Measurements from ENCODE around the gene GRID2. TPM values are rescaled to one million over a fixed set of nuclear protein-coding genes. Genes with fewer than 3 reads are reported as not detected.

The GRID2 gene
- total RNA-seq, 4 donors from 2014 or later, result 0.16 TPM; not detected in 3

DNA sequence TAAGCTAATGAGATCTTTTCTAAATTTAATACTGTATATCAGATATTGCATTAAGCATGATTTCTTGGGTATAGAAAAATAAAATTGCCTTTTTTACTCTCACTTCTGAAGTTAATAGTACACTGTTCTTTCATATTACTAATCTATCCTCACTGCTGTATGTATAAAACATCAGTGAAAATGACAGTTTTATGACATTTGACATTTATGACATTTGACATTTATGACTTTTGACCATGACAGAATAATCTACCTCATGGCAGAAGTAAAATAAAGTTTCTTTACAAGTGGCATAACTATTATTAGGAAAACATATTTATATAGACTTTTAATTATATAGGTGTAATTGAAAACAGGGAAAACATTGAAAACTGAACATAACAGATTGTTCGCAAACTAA is 13.3 kb downstream of the GRID2 start:
- Histone ChIP-seq H3K4me1 (no peaks in the 10 kb centered on the region), H3K27ac (no peak overlapping the region), H3K4me3 (no peak overlapping the region), H3K36me3 (no peaks in the 10 kb centered on the region), H3K9me3 (no peaks in the 10 kb centered on the region), H3K27me3 (no peaks in the 10 kb centered on the region)
- DNase-seq, result no peak
- 85 to 94% methylated on average over 1 of the region's 1 CpG for WGBS, 2 donors (ENCODE audit: low coverage in 1 of 2)
- intact Hi-C loops (cut with DNase I; ENCODE audit: low total_unique reads) (no loop called here), in situ Hi-C loops (cut with MboI; ENCODE audit: low pct_ligation_motif_present in 1 of 4, low pct_unique_long_range_greater_than_20kb in 1 of 4, low sequenced_read_pairs in 3 of 4) (no loop called here)
- TF ChIP-seq POLR2AphosphoS5 (IDR thresholded peaks at IDR 0.05) (no peak), POLR2A (IDR thresholded peaks at IDR 0.05) (no peak), CTCF (IDR thresholded peaks at IDR 0.05) (no peak), EP300 (IDR thresholded peaks at IDR 0.05; ENCODE audit: low read depth) (no peak)

DNA sequence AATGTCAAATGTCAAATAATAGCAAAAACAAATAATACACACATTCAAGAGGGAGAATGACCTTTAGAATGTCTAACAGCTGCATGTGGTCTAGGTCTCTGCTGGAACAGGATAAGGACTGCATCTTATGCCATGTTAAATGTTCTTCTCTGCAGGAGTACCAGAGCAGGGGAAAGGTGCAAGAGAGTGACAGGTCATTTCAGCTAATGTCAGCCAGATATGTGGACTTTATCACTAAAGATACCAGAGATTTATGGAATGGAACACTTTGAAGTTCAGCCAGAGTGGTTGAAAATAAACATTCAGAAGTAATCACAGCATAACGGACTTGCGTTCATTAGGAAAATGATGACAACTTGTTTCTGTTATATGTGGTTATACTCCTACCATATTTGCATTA is 24.3 kb downstream of the GRID2 start:
- no peaks in the 10 kb centered on the region for H3K27me3 ChIP-seq
- intact Hi-C loops (cut with DNase I; ENCODE audit: low total_unique reads) (no loop called here), in situ Hi-C loops (cut with MboI; ENCODE audit: low pct_ligation_motif_present in 1 of 4, low pct_unique_long_range_greater_than_20kb in 1 of 4, low sequenced_read_pairs in 3 of 4) (no loop called here)
- no peaks in the 10 kb centered on the region for H3K36me3 ChIP-seq
- no peaks in the 10 kb centered on the region for H3K9me3 ChIP-seq
- no peak overlapping the region for H3K4me3 ChIP-seq
- 37 to 49% methylated on average over 2 of the region's 2 CpGs for WGBS, 2 donors (ENCODE audit: low coverage in 1 of 2)
- H3K4me1 ChIP-seq, result no peaks in the 10 kb centered on the region
- TF ChIP-seq POLR2A (IDR thresholded peaks at IDR 0.05), result no peak
- TF ChIP-seq CTCF (IDR thresholded peaks at IDR 0.05), result no peak
- DNase-seq, result no peak
- no peak overlapping the region for H3K27ac ChIP-seq

GRCh38 chr4:92333016-92333415 is 29.2 kb downstream of the GRID2 start:
- WGBS, 2 donors (ENCODE audit: low coverage in 1 of 2), result 62% methylated on average over 2 of the region's 2 CpGs; no CpG with 5 or more reads in 1 of the 2 donors
- in situ Hi-C loops (cut with MboI; ENCODE audit: low pct_ligation_motif_present in 1 of 4, low pct_unique_long_range_greater_than_20kb in 1 of 4, low sequenced_read_pairs in 3 of 4), result no loop called here
- no peaks in the 10 kb centered on the region for H3K9me3 ChIP-seq
- no peak overlapping the region for H3K27ac ChIP-seq
- no peak for DNase-seq
- H3K4me3 ChIP-seq, result no peak overlapping the region
- H3K4me1 ChIP-seq, result no peaks in the 10 kb centered on the region
- no peaks in the 10 kb centered on the region for H3K27me3 ChIP-seq
- TF ChIP-seq EP300 (IDR thresholded peaks at IDR 0.05; ENCODE audit: low read depth) (no peak), POLR2AphosphoS5 (IDR thresholded peaks at IDR 0.05) (no peak), POLR2A (IDR thresholded peaks at IDR 0.05) (no peak), CTCF (IDR thresholded peaks at IDR 0.05) (no peak)
- intact Hi-C loops (cut with DNase I; ENCODE audit: low total_unique reads), result no loop called here
- no peaks in the 10 kb centered on the region for H3K36me3 ChIP-seq

- Histone ChIP-seq H3K36me3 (no peaks in the 10 kb centered on the region), H3K4me3 (no peak overlapping the region), H3K9me3 (no peaks in the 10 kb centered on the region), H3K4me1 (no peaks in the 10 kb centered on the region), H3K27me3 (no peaks in the 10 kb centered on the region), H3K27ac (no peak overlapping the region)
- WGBS, 2 donors (ENCODE audit: low coverage in 1 of 2), result 29 to 31% methylated on average over 1 of the region's 1 CpG
- no peak for TF ChIP-seq EP300 (IDR thresholded peaks at IDR 0.05; ENCODE audit: low read depth)
- TF ChIP-seq POLR2A (IDR thresholded peaks at IDR 0.05), result no peak
- no peak for TF ChIP-seq CTCF (IDR thresholded peaks at IDR 0.05)
- no peak for TF ChIP-seq POLR2AphosphoS5 (IDR thresholded peaks at IDR 0.05)
- DNase-seq, result no peak
- in situ Hi-C loops (cut with MboI; ENCODE audit: low pct_ligation_motif_present in 1 of 4, low pct_unique_long_range_greater_than_20kb in 1 of 4, low sequenced_read_pairs in 3 of 4) (no loop called here), intact Hi-C loops (cut with DNase I; ENCODE audit: low total_unique reads) (no loop called here)
Observed at GRCh38 chr4:92334716-92335350, 31.1 kb downstream of the GRID2 start.

Measured in transverse colon (tissue), 4 donors.